Stomach (tissue), 9 donors: ENCODE results near the gene CAPZB. TPM values are rescaled to one million over a fixed set of nuclear protein-coding genes. Genes with fewer than 3 reads are reported as not detected.

Source experiments
- DNase-seq, 2 donors: peaks; one replicate each; pipeline versions ENCODE4 v3.0.0 to v3.0.0-alpha.2; 2013 to 2019
- H3K27ac ChIP-seq, 5 donors: fragments of 200-600 bp in 4 of 5; sonication (generic) in 4 of 5; one replicate each; pipeline ENCODE4 v1.5.1; 2013 to 2019; ENCODE audit warnings: mild to moderate bottlenecking in 1 of 5, moderate library complexity in 1 of 5
- H3K27me3 ChIP-seq, 3 donors: fragments of 200-600 bp; sonication (generic); one replicate each; pipeline ENCODE4 v1.5.1; 2017 to 2019; ENCODE audit warnings: mixed run types in 1 of 3
- H3K36me3 ChIP-seq, 4 donors: fragments of 200-600 bp; sonication (generic); 1 replicate in 3 of 4; 2 replicates in 1 of 4; pipeline ENCODE4 v1.5.1; 2016 to 2019
- H3K4me1 ChIP-seq, 4 donors: fragments of 200-600 bp; sonication (generic); one replicate each; pipeline ENCODE4 v1.5.1; 2016 to 2019
- H3K4me3 ChIP-seq, 4 donors: fragments of 200-600 bp; sonication (generic) in 3 of 4; one replicate each; pipeline ENCODE4 v1.5.1; 2016 to 2019; ENCODE audit warnings: mild to moderate bottlenecking in 1 of 4
- H3K9me3 ChIP-seq, 4 donors: fragments of 200-600 bp; sonication (generic); one replicate each; pipeline ENCODE4 v1.5.1; 2016 to 2019
- EP300 ChIP-seq: sonication (generic); formaldehyde crosslinking; IDR thresholded peaks from one replicate; pipeline ENCODE4 v1.6.1; 2017; ENCODE audit warnings: antibody characterized with exemption
- POLR2A ChIP-seq, 4 donors: fragments of 450-650 bp; IDR thresholded peaks; one replicate each; pipeline ENCODE4 v1.6.1; 2016; ENCODE audit warnings: antibody characterized with exemption in 4 of 4, control low read depth in 2 of 4, mild to moderate bottlenecking in 1 of 4, moderate library complexity in 1 of 4
- POLR2AphosphoS5 ChIP-seq, 3 donors: sonication (generic); formaldehyde crosslinking; IDR thresholded peaks; one replicate each; pipeline ENCODE4 v1.6.1; 2016; ENCODE audit warnings: antibody characterized with exemption in 3 of 3
- WGBS, 5 donors: extraction: QIAGEN DNeasy Blood & Tissue Kit in 3 of 5; methylation state at CpG; one replicate each; pipeline versions ENCODE4 v1.1.5 to v1.1.7; 2013 to 2018; 5-methylcytosine and 5-hydroxymethylcytosine counted together
- intact Hi-C: fragments of 100-400 bp; cut with DNase I; formaldehyde crosslinking; loops from one replicate; pipeline ENCODE4 v1.15.1; 2023; ENCODE audit warnings: low total_unique reads
- polyA plus RNA-seq, 3 donors: library from polyadenylated mRNA; stranded (reverse); fragments of 200-250 nt; gene quantifications; one replicate each; pipeline ENCODE4 v1.2.3, GENCODE V29; 2013
- total RNA-seq, 5 donors: library from RNA; depleted of rRNA; stranded (reverse); fragments of >200 nt; gene quantifications; one replicate each; pipeline versions ENCODE4 v1.1.0 to v1.2.3, GENCODE V29; 2014 to 2016
- TF ChIP-seq, protein P1 (sequence below), 7 experiments: fragments of 450-650 bp in 4 of 7; fragments of 200-600 bp in 3 of 7; sonication (generic) in 3 of 7; IDR thresholded peaks; one replicate each; pipeline ENCODE4 v1.5.1; 2016 to 2019; ENCODE audit warnings: antibody characterized with exemption in 7 of 7, control low read depth in 2 of 7, mild to moderate bottlenecking in 1 of 7
- donor health status: healthy with polysubstance abuse.
- donor health status: Bipolar disorder and iron deficiency.
- donor health status: healthy.

CAPZB gene
- total and polyA plus RNA-seq, 8 donors, result 84.9 to 345 (median 155) TPM

DNA sequence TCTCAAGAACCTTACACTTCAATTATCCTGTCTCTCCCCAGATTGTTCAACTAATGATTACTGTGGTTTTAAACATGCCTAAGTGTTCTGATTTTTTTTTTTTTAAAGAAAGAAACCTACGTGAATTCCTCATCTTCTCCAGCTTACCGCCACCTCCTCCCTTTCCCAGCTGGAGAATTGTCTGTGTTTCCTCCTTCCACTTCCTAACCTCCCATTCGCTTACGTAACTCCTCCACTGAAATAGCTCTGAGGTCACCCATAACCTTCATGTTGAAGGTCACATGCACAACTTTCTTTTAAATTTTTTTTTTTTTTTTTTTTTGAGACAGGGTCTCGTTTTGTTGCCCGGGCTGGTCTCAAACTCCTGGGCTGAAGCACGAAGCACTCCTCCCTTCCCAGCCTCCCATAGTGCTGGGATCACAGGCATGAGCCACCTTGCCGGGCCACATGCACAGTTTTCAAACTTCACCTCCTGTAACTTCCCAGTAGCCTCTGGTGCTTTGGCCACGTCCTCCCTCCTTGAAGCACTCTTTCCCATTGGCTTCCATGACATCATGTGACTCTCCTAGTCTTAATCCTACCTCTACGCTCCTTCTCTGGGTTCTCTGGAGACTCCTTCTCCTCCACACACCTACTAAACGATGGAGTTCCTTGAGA, 9.8 kb upstream of the CAPZB start:
- H3K27ac ChIP-seq, result peak overlapping the region; percentile 8 to 73 (median 53)
- no peak overlapping the region for H3K4me3 ChIP-seq
- H3K27me3 ChIP-seq, result no peaks in the 10 kb centered on the region
- no peak for DNase-seq
- no peaks in the 10 kb centered on the region for H3K36me3 ChIP-seq
- TF ChIP-seq POLR2AphosphoS5 (IDR thresholded peaks at IDR 0.05), result peak in 2 of 3 donors; percentile 19 to 26
- TF ChIP-seq, protein P1, sequence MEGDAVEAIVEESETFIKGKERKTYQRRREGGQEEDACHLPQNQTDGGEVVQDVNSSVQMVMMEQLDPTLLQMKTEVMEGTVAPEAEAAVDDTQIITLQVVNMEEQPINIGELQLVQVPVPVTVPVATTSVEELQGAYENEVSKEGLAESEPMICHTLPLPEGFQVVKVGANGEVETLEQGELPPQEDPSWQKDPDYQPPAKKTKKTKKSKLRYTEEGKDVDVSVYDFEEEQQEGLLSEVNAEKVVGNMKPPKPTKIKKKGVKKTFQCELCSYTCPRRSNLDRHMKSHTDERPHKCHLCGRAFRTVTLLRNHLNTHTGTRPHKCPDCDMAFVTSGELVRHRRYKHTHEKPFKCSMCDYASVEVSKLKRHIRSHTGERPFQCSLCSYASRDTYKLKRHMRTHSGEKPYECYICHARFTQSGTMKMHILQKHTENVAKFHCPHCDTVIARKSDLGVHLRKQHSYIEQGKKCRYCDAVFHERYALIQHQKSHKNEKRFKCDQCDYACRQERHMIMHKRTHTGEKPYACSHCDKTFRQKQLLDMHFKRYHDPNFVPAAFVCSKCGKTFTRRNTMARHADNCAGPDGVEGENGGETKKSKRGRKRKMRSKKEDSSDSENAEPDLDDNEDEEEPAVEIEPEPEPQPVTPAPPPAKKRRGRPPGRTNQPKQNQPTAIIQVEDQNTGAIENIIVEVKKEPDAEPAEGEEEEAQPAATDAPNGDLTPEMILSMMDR (IDR thresholded peaks at IDR 0.05), result no peak
- peaks cover 0 to 14% (median 9%) of the 10 kb centered on the region in 4 donors for H3K4me1 ChIP-seq
- WGBS, 5 donors, result 72 to 86% (median 73%) methylated on average over 11 of the region's 11 CpGs
- intact Hi-C loops, result no loop called here
- no peaks in the 10 kb centered on the region for H3K9me3 ChIP-seq

DNA sequence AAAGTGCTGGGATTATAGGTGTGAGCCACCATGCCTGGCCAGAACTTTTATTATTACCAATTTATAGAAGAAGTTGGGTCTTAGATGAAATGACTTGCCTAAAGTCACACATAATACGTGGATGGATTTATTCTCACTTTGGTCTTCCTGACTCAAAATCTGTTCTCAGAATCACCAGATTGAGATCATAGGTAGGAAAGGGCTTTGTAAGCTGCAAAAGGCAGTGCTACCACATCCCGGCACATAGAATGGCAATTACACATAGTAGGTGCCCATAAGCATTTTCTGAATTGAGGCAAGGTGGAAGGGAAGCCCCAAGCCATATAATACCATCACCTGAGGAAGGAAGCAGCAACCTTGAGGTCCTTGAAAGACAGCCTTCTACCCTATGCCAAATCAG, 8.2 kb upstream of the CAPZB start:
- Histone ChIP-seq H3K27me3 (no peaks in the 10 kb centered on the region), H3K9me3 (no peaks in the 10 kb centered on the region), H3K36me3 (no peaks in the 10 kb centered on the region), H3K4me3 (no peak overlapping the region), H3K27ac (no peak overlapping the region), H3K4me1 (peaks cover 0 to 16% (median 9%) of the 10 kb centered on the region in 4 donors)
- DNase-seq, result no peak
- 47 to 94% (median 90%) methylated on average over 2 of the region's 2 CpGs for WGBS, 5 donors
- TF ChIP-seq POLR2AphosphoS5 (IDR thresholded peaks at IDR 0.05) (no peak), POLR2A (IDR thresholded peaks at IDR 0.05) (no peak), EP300 (no peak)
- TF ChIP-seq, protein P1 (IDR thresholded peaks at IDR 0.05), result no peak
- intact Hi-C loops, result no loop called here

DNA sequence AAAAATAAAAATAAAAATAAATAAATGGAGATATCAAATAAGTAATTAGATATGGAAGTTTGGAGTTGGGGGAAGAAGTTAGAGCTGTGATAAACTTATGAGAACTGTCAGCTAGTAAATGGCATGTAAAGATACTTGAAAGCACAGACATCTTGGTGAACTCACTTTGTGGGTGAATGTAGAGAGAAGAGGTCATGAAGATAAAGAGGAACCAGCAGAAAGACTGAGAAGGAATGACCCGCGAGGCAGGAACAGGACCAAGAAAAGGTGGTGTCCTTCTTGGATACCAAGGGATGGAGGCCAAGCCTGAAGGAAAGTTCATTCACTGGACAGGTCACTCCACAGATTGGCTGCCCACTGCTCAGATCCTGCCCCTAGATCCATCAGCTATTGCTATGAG, 4.7 kb upstream of the CAPZB start:
- Histone ChIP-seq H3K4me1 (peaks cover 5 to 28% (median 20%) of the 10 kb centered on the region in 4 donors), H3K4me3 (no peak overlapping the region), H3K27me3 (no peaks in the 10 kb centered on the region), H3K27ac (no peak overlapping the region), H3K36me3 (no peaks in the 10 kb centered on the region), H3K9me3 (no peaks in the 10 kb centered on the region)
- TF ChIP-seq POLR2AphosphoS5 (IDR thresholded peaks at IDR 0.05) (no peak), EP300 (no peak), POLR2A (IDR thresholded peaks at IDR 0.05) (no peak)
- TF ChIP-seq, protein P1 (IDR thresholded peaks at IDR 0.05), result no peak
- WGBS, 5 donors, result 61 to 94% (median 82%) methylated on average over 2 of the region's 2 CpGs
- intact Hi-C loops, result no loop called here
- DNase-seq, result no peak

DNA sequence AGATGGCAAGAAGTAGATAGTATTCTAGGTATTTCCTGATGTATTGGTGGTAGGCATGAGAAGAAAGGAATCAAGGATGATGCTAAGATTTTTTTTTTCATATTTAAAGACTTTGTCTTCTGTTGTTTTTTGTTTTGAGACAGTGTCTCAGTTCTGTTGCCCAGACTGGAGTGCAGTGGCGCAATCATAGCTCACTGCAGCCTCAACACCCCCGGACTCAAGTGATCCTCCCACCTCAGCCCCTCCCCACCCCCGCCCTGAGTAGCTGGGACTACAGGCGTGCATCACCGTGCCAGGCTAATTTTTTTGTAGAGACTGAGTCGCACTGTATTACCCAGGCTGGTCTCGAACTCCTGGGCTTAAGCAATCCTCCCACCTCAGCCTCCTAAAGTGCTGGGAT, 2.8 kb upstream of the CAPZB start:
- intact Hi-C loops, result no loop called here
- H3K4me3 ChIP-seq, result no peak overlapping the region
- peaks cover 0 to 7% (median 3%) of the 10 kb centered on the region in 4 donors for H3K36me3 ChIP-seq
- no peaks in the 10 kb centered on the region for H3K9me3 ChIP-seq
- no peak for DNase-seq
- peak overlapping the region in 4 of 5 donors; percentile 99 to 100 (median 100) for H3K27ac ChIP-seq
- H3K27me3 ChIP-seq, result no peaks in the 10 kb centered on the region
- TF ChIP-seq, protein P1 (IDR thresholded peaks at IDR 0.05), result no peak
- TF ChIP-seq POLR2AphosphoS5 (IDR thresholded peaks at IDR 0.05), result no peak
- no peak for TF ChIP-seq POLR2A (IDR thresholded peaks at IDR 0.05)
- no peak for TF ChIP-seq EP300
- H3K4me1 ChIP-seq, result peaks cover 17 to 43% (median 35%) of the 10 kb centered on the region in 4 donors
- 76 to 90% (median 84%) methylated on average over 7 of the region's 7 CpGs for WGBS, 5 donors
